T-cell (primary cell): ENCODE measurements around the gene ZNF287. TPM values are rescaled to one million over a fixed set of nuclear protein-coding genes. Genes with fewer than 3 reads are reported as not detected.

Source experiments
- ATAC-seq, 4 experiments: fragments of 200-7000 bp in 3 of 4; fragments of 150-1000 bp in 1 of 4; cut with Tn5 transposase; replicated peaks in 1 of 4; 1 replicate in 3 of 4; 2 replicates in 1 of 4; pipeline ENCODE4 v1.10.0; 2021; ENCODE audit warnings: moderate library complexity in 3 of 4, mild to moderate bottlenecking in 2 of 4, moderate number of reproducible peaks in 1 of 4
- CTCF ChIA-PET, 2 donors: fragments of 300-600 bp; sonication (Branson Sonifier 250); formaldehyde crosslinking; loops; one replicate each; lab custom pipeline; 2022; ENCODE audit warnings: antibody characterized with exemption in 2 of 2; lab: Charles Lee
- POLR2A ChIA-PET, 2 donors: fragments of 300-600 bp; sonication (Branson Sonifier 250); formaldehyde crosslinking; loops; one replicate each; lab custom pipeline; 2022; ENCODE audit warnings: antibody characterized with exemption in 2 of 2; lab: Charles Lee
- DNase-seq, 35 experiments: peaks; one replicate each; pipeline versions ENCODE4 v3.0.0 to v3.0.0-alpha.2; 2013 to 2023
- H3K27ac ChIP-seq: one replicate; pipeline ENCODE4 v1.5.1; 2013; ENCODE audit warnings: low read length
- H3K27me3 ChIP-seq, 2 experiments: replicated peaks in 1 of 2; 1 replicate in 1 of 2; 2 replicates in 1 of 2; pipeline versions ENCODE4 v1.6.1 to v1.7.0; 2013; ENCODE audit warnings: low read length in 1 of 2, mixed read lengths in 1 of 2; ENCODE audit not compliant: control insufficient read depth in 2 of 2, insufficient read depth in 2 of 2; ENCODE audit errors: extremely low read depth in 1 of 2
- H3K36me3 ChIP-seq, 2 donors: 1 replicate in 1 of 2; 2 replicates in 1 of 2; pipeline versions ENCODE4 v1.6.1 to v1.7.0; 2013; ENCODE audit warnings: low read length in 1 of 2; ENCODE audit not compliant: control insufficient read depth in 2 of 2, insufficient read depth in 1 of 2; ENCODE audit errors: extremely low read depth in 1 of 2
- H3K4me1 ChIP-seq, 2 experiments: 1 replicate in 1 of 2; 2 replicates in 1 of 2; pipeline versions ENCODE4 v1.6.1 to v1.7.0; 2013; ENCODE audit warnings: low read length in 2 of 2, mixed read lengths in 1 of 2; ENCODE audit not compliant: insufficient read depth in 2 of 2, control insufficient read depth in 1 of 2; ENCODE audit errors: extremely low read depth in 1 of 2
- H3K4me3 ChIP-seq, 2 donors: 1 replicate in 1 of 2; 2 replicates in 1 of 2; pipeline versions ENCODE4 v1.5.1 to v1.7.0; 2013; ENCODE audit warnings: mild to moderate bottlenecking in 2 of 2, low read length in 1 of 2, moderate library complexity in 1 of 2; ENCODE audit not compliant: control insufficient read depth in 1 of 2; ENCODE audit errors: extremely low read depth in 1 of 2
- H3K9me3 ChIP-seq: 2 replicates; pipeline ENCODE4 v1.7.0; 2013
- H3K27ac Mint-ChIP-seq, 2 donors: one replicate each; pipeline ENCODE4 v1.8.0; 2020 to 2021; ENCODE audit warnings: mild to moderate bottlenecking in 2 of 2, mixed read lengths in 2 of 2
- H3K27me3 Mint-ChIP-seq, 2 donors: one replicate each; pipeline ENCODE4 v1.8.0; 2021 to 2022; ENCODE audit warnings: mixed read lengths in 2 of 2
- H3K36me3 Mint-ChIP-seq: one replicate; pipeline ENCODE4 v1.8.0; 2021; ENCODE audit warnings: mixed read lengths
- H3K4me1 Mint-ChIP-seq, 3 donors: one replicate each; pipeline ENCODE4 v1.8.0; 2020 to 2022; ENCODE audit warnings: mixed read lengths in 3 of 3, mild to moderate bottlenecking in 1 of 3
- H3K4me3 Mint-ChIP-seq, 3 donors: one replicate each; pipeline ENCODE4 v1.8.0; 2020 to 2022; ENCODE audit warnings: mild to moderate bottlenecking in 3 of 3, mixed read lengths in 3 of 3, moderate library complexity in 3 of 3
- H3K9me3 Mint-ChIP-seq, 3 donors: one replicate each; pipeline ENCODE4 v1.8.0; 2020 to 2022; ENCODE audit warnings: mixed read lengths in 3 of 3
- WGBS: methylation state at CpG from one replicate; pipeline ENCODE4 v1.1.5; 2013; ENCODE audit warnings: missing lambda C conversion rate; ENCODE audit not compliant: insufficient coverage; 5-methylcytosine and 5-hydroxymethylcytosine counted together
- total RNA-seq, 35 experiments: library from RNA in 6 of 35; stranded (reverse) in 6 of 35; fragments of 120-200 nt in 1 of 35; gene quantifications; one replicate each; pipeline versions ENCODE4 v1.2.1 to v1.2.4 and lab custom pipeline; 2013 to 2026

ZNF287 gene
- total RNA-seq: 10 to 100 TPM; 11.1 to 23.6 (median 18.8) TPM
- 12.5 TPM for total RNA-seq (2013)
- 3.8 to 33.5 (median 12.9) reads per million in 29 experiments for total RNA-seq (lab: John Stamatoyannopoulos, UW)

DNA sequence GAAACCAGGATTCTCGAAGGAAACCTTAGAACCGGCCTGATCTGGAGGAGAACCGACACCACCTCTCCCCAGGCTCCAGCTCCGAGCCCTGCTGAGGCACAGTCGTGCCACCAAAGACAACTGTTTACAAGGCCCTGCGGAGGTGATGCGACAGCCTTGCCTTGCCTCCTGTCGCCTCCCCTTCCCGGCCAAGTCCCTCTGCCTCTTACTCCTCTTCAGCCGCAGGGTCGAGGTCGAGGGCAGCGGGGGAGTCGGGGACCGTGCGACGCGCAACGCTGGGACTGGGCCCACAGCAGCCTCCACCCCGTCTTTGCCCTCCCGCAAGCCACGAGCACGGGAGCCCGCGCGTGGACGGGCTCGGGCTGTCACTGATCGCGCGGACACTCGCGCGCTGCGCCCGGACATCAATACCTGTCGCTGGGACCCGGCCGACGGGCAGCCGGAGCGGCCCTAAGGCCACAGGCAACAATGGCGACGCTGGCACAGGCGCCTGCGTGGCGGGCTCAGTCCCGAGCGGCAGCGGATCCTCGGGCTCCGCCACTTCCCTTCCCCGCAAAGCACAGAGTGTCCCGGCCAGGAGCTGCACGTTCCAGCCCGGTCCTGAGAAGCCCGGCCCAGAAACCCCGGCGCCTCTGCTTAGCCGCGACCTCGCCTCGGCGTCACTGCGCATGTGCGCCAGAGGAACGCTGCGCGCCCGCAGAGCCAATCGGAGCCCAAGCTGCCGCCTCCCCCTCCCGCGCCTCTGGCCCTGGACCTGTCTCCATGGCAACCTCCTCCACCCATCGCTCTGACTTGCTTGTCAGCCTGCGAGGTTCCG, at the start of gene ZNF287:
Gene ZNF287 (minus strand): TSS at position 664 of the 817 bp plus-strand sequence. CDS start 1,473 bp downstream, outside the sequence.
- DNase-seq: peak; percentile 80 to 97 (median 90)
- Histone ChIP-seq H3K27ac (no peak within 1 kb of the TSS), H3K27me3 (peaks cover 0 to 3% of the 10 kb centered on the region in 2 experiments), H3K9me3 (no peaks in the 10 kb centered on the region), H3K4me3 (peak within 1 kb of the TSS; percentile 52 to 65), H3K36me3 (peaks cover 0 to 4% of the 10 kb centered on the region in 2 donors), H3K4me1 (peaks cover 5 to 15% of the 10 kb centered on the region in 2 experiments)
- Mint-ChIP-seq H3K4me3 (peak within 1 kb of the TSS; percentile 81 to 87 (median 83)), H3K4me1 (peaks cover 6 to 22% (median 17%) of the 10 kb centered on the region in 3 donors), H3K27ac (peak within 1 kb of the TSS; percentile 66 to 84), H3K36me3 (peaks cover 12% of the 10 kb centered on the region), H3K9me3 (no peaks in the 10 kb centered on the region), H3K27me3 (peaks cover 0 to 3% of the 10 kb centered on the region in 2 donors)
- ChIA-PET CTCF (interaction anchor here (0.6 to 2.0 kb wide), 6 partner anchors 16 to 32 kb away, joined by 3 to 8 read pairs (median 5); no protein-coding TSS in a partner anchor), POLR2A (no interaction called here)
- 7% methylated on average over 72 of the region's 77 CpGs for WGBS
- ATAC-seq: peak; percentile 97 to 99 (median 98)

DNA sequence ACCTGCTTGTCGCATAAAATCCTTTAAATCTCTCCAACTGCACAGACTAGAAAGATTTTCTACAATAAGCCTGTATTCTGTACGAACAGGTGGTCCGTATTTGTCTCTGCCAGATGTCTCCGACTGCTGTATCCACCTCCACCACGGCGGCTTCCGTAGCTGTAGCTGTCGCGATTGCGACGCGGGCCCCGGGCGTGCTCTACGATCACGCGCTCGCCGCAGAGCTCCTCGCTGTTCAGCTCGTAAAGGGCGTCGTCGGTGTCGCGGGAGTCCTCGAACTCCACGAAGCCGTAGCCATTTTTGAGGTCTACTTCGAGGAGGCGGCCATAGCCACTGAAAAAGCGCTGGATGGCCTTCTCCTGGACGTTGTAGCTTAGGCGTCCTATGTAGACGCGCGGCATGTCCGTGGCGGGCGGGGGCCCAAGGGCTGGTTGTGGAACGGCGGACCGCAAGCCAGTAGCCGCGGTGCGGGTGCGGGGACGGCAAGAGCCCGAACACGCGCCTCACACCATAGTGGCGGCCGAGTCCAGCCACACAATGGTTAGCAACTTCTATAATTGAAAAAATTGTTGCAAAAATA, 48.6 kb upstream of the ZNF287 start:
- Histone ChIP-seq H3K27ac (no peak overlapping the region), H3K27me3 (no peaks in the 10 kb centered on the region), H3K4me1 (no peaks in the 10 kb centered on the region), H3K36me3 (peaks cover 0 to 4% of the 10 kb centered on the region in 2 donors), H3K9me3 (peaks cover 19% of the 10 kb centered on the region), H3K4me3 (no peak overlapping the region)
- H3K27me3 Mint-ChIP-seq: no peaks in the 10 kb centered on the region
- ChIA-PET POLR2A (no interaction called here), CTCF (no interaction called here)
- H3K4me3 Mint-ChIP-seq: no peak overlapping the region
- peaks cover 26% of the 10 kb centered on the region for H3K36me3 Mint-ChIP-seq
- no peak for DNase-seq
- H3K27ac Mint-ChIP-seq: no peak overlapping the region
- ATAC-seq: no peak
- 95% methylated on average over 53 of the region's 53 CpGs for WGBS
- H3K9me3 Mint-ChIP-seq: peaks cover 20 to 64% (median 54%) of the 10 kb centered on the region in 3 donors
- H3K4me1 Mint-ChIP-seq: no peaks in the 10 kb centered on the region

DNA sequence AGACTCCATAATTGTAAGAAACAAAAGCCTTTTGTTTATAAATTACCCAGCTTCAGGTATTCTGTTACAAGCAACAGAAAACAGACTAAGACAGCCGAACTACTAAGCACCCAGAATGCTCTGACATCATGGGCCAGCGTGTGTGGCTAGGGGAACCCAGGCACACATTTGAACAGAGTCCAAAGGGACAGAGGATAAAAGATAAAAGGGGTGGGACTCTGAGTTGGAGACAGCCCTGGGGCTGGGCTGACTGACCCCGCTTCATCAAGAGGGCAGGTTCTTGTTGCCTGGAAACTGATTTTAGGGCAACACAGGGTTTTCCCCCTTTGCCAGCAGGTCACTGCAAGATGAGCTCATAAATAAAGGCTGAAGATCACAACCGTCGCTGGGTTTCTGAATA, 30.5 kb upstream of the ZNF287 start:
- H3K4me3 Mint-ChIP-seq: no peak overlapping the region
- H3K36me3 Mint-ChIP-seq: no peaks in the 10 kb centered on the region
- H3K9me3 Mint-ChIP-seq: peaks cover 7 to 13% (median 10%) of the 10 kb centered on the region in 3 donors
- H3K4me1 Mint-ChIP-seq: no peaks in the 10 kb centered on the region
- peaks cover 8 to 14% of the 10 kb centered on the region in 2 donors for H3K27me3 Mint-ChIP-seq
- 69% methylated on average over 3 of the region's 5 CpGs for WGBS
- no peak overlapping the region for H3K27ac Mint-ChIP-seq
- no peak for ATAC-seq
- Histone ChIP-seq H3K4me1 (no peaks in the 10 kb centered on the region), H3K27me3 (peaks cover 0 to 23% of the 10 kb centered on the region in 2 experiments), H3K36me3 (no peaks in the 10 kb centered on the region), H3K27ac (no peak overlapping the region), H3K4me3 (no peak overlapping the region), H3K9me3 (no peaks in the 10 kb centered on the region)
- ChIA-PET POLR2A (interaction anchor here in 1 of 2 donors (0.6 kb wide), 1 partner anchor 196 kb away, joined by 3 read pairs; no protein-coding TSS in a partner anchor), CTCF (interaction anchor here (0.6 kb wide), 2 partner anchors 11 to 12 kb away, joined by 3 to 4 read pairs; no protein-coding TSS in a partner anchor)
- no peak for DNase-seq

DNA sequence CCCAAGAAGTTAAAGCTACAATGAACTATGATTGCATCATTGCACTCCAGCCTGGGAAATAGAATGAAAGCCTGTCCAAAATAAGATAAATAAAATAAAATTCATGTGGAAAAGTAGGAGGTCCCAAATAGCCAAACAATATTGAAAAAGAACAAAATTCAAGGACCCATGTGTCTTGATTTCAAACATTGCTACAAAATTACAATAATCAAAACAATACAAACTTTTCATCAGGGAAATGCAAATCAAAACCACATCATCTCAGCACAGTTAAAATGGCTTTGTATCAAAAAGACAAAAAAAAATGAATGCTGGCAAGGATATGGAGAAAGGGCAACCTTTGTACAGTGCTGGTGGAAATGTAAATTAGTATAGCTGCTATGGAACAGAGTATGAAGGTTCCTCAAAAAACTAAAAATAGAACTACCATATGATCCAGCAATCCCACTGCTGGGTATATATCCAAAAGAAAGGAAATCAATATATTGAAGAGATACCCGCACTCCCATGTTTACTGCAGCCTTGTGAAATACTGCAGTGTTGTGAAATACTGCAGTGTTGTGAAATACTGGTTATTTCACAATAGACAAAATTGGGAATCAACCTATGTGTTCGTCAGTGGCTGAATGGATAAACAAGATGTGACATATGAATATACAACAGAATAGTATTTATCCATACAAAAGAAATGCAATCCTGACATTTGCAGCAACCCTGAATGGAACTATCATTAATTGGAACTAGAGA, 24.5 kb upstream of the ZNF287 start:
- WGBS: no CpG with 5 or more reads among the region's 2 CpGs
- ATAC-seq (no peak), DNase-seq (no peak)
- POLR2A ChIA-PET: no interaction called here
- CTCF ChIA-PET: interaction anchor here in 1 of 2 donors (1.0 kb wide), 1 partner anchor 9 kb away, joined by 3 read pairs; no protein-coding TSS in a partner anchor
- peaks cover 2 to 31% of the 10 kb centered on the region in 2 experiments for H3K27me3 ChIP-seq
- H3K27ac ChIP-seq: no peak overlapping the region
- no peaks in the 10 kb centered on the region for H3K36me3 ChIP-seq
- H3K9me3 ChIP-seq: no peaks in the 10 kb centered on the region
- Mint-ChIP-seq H3K27ac (no peak overlapping the region), H3K27me3 (peaks cover 18 to 25% of the 10 kb centered on the region in 2 donors), H3K9me3 (no peaks in the 10 kb centered on the region), H3K36me3 (no peaks in the 10 kb centered on the region), H3K4me3 (no peak overlapping the region), H3K4me1 (peaks cover 3 to 4% (median 4%) of the 10 kb centered on the region in 3 donors)
- H3K4me3 ChIP-seq: no peak overlapping the region
- H3K4me1 ChIP-seq: peaks cover 0 to 10% of the 10 kb centered on the region in 2 experiments

DNA sequence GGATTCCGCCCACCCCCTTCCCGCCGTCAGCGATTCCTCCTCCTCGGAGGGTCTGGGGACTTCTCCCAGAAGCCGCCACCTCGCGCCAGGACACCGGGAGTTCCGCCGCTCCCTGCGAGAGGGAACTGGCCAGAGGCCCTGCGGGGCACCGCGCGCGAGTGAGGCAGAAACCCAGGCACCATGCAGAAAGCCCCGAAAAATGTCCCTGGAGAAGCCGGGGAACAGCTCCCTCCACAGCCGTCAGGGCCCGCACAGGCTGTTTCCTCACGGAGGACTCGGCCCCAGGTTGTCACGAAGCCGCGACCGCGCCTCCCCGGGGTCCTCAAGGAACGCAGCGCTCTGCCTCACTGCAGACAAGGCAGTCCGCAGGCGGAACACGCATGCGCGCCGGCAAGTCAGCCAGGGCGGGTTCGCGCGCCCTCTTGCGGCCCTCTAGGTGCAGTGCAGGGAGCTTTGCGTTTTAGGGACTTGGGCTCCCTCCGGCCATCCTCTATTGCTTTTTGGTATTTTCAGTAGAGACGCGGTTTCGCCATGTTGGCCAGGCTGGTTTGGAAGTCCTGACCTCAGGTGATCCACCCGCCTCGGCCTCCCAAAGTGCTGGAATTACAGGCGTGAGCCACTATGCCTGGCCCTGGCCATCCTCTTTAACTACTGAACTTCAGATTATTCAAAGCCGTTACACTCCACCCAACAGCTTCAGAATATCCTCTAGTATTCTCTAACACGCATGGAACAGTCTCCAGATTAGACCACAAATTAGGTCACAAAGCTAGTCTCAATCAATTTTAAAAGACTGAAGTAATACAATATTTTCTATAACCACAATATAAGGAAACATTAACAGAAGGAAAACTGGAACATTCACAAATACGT, 20.3 kb upstream of the ZNF287 start:
- POLR2A ChIA-PET: no interaction called here
- Histone ChIP-seq H3K4me1 (peaks cover 0 to 15% of the 10 kb centered on the region in 2 experiments), H3K27me3 (peaks cover 15 to 19% of the 10 kb centered on the region in 2 experiments), H3K9me3 (no peaks in the 10 kb centered on the region), H3K27ac (no peak overlapping the region), H3K36me3 (no peaks in the 10 kb centered on the region), H3K4me3 (peak overlapping the region; percentile 61 to 80)
- Mint-ChIP-seq H3K36me3 (no peaks in the 10 kb centered on the region), H3K9me3 (no peaks in the 10 kb centered on the region), H3K27me3 (peaks cover 25 to 26% of the 10 kb centered on the region in 2 donors), H3K4me1 (peaks cover 6 to 10% (median 9%) of the 10 kb centered on the region in 3 donors), H3K27ac (peak overlapping the region in 1 of 2 donors; percentile 57), H3K4me3 (peak overlapping the region; percentile 70 to 75 (median 74))
- peak; percentile 77 to 96 (median 89) for DNase-seq
- WGBS: 5% methylated on average over 51 of the region's 53 CpGs
- CTCF ChIA-PET: interaction anchor here (0.6 to 2.1 kb wide), 5 partner anchors 20 to 151 kb away, joined by 3 to 24 read pairs (median 5); partner anchors contain the start of gene ZNF287 (in 1 of the 2)
- peak; percentile 80 to 97 (median 83) for ATAC-seq
